HT1080 (cell line): ENCODE results near the gene AXIN1. TPM values are rescaled to one million over a fixed set of nuclear protein-coding genes. Genes with fewer than 3 reads are reported as not detected.
"Not testable (repeated sequence)": the region's sequence is repeated elsewhere in the genome, so short reads cannot be mapped to it uniquely, and the experiment has no call there.

Experiments
- DNase-seq: peaks from one replicate; pipeline ENCODE4 v3.0.0-alpha.2; 2015; ENCODE audit warnings: low read depth
- total RNA-seq: library from RNA; depleted of rRNA; stranded (reverse); fragments of >200 nt; shearing (Covaris generic); gene quantifications from 2 replicates; pipeline ENCODE4 v1.2.3, GENCODE V29; 2014

Gene AXIN1
- total RNA-seq, 1 experiment from 2014 or later: 24.5 TPM

DNA sequence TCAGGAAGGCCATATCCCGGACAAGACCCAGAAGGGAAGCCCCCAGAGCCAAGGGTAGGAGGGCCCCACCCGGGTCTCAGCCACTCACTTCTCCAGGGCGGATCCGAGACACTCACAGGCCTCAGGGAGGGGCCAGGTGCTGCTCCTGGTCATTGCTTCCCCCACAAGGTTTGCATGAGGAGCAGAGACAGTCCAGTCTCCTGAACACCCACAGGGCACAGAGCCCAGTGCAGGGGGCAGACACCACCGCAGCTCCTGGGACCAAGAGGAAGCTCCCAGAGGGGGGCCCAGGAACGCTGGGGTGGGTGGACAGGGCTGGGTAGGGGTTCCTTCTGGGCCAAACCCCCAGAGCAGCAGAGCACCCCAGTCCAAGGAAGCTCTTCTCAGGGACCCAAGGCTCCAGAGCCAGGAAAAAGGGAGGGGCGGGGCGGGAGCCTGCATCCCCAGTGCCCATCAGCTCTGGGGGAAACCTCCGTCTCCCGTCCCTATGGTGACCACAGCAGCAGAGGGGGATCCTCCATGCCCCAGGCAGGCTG is 18.5 kb upstream of the AXIN1 start:
- no peak for DNase-seq

DNA sequence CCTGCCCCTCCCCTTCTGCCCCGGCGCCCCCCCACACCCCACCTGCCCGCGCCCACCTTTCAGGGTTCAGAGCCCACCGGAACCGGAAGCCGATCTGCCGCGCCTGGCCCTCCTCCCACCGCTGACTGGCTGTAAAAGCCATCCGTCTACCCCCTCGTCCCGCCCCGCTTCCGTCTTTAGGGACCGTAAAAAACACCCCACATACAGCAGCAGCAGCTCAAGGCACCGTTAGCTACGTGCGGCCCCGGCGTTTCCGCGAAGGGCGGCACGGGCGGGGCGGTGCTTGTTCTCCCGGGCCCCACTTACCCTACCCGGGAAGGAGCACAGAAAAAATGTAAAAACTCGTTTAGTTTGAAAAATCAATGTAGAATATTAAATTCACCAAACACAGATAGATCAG is 17.9 kb upstream of the AXIN1 start, which contains the start of gene MRPL28:
Gene MRPL28, minus strand, starts transcription at position 96 of the 400 bp plus-strand sequence. CDS start 320 bp downstream, outside the sequence.
- peak; percentile 92 for DNase-seq

DNA sequence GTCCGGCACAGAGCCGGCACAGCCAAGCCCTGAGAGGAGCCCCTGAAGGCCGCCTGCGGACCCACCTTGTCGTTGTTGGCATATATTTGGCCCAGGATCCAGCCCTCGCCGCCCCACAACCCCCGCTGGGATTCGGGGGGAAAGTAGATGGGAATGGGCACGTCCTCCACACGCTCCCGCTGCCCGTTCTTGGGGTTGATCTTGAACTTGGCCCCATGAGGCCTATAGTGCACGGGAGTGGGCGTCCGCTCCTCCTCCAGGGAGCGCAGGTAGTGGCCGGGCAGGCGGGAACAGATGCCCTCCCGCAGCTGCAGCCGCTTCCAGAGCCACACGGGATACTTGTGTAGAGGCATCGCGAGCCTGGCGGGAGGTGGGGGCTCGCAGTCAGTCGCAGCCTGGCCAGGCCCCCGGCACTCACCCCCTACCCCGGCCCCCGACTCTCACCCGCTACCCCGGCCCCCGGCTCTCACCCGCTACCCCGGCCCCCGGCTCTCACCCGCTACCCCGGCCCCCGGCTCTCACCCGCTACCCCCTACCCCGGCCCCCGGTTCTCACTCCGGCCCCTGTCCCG is 17.4 kb upstream of the AXIN1 start:
- no peak for DNase-seq

DNA sequence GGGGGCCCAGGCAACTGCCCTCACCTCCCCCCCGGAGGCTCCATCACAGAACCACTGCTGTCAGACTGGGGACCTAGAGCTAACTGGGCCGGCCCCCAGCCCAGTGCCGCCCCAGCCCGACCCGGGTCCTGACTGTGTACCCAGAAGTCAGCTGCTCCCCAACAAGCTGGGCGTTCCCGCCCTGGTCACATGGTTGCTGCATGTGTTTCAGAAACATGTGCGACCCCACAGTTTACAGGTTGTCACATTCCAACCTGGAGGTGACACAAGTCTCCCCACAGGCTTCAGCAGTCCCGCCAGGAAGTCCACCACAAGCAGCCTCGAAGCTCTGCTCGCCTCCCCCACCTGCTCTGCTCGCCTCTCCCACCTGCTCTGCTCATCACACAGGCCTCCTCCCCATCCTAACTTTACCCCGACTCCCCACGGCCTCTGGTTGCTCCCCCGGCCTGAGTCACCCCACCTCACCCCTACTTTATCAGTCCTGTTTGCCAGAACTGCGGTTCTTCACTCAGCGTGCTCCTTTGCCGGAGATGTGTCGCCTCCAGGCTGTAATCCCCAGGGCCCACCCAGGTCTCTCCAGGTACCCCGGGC is 16.8 kb upstream of the AXIN1 start:
- no peak for DNase-seq

DNA sequence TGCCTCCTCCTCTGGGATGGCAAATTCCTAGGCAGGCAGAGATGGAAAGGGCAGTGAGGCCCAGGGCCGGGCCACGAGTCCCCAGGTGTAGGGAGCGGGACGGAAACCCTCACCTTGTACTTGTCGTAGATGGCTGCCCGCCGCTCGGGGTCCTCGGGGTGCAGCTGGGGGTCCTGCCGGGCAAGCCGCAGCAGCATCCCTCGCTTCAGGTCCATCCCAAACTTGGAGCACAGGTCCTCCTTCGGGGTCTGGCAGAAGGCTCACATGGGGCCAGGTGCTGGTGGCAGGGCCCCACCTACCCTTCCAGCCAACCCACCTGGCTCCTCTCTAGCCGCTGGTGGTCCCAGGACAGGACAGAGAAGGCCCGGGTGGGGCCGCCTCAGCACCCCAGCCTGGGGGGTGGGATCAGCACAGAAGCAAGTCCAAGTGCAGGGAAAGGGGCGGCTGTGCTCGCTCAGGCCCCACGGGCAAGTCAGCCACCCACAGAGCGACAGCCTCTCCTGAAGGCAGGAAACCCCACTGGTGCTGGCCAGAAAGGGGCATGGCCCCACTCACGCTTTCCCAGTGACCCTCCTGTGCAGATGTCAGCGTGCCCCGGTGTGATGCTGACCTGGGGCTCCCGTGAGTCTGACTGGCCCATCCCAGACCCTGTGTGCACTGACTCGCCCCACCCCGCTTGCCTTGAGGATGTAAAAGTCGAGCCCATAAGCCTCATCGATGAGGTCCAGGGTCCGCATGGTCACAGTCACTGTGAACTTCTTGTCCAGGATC is 16.1 kb upstream of the AXIN1 start:
- no peak for DNase-seq

DNA sequence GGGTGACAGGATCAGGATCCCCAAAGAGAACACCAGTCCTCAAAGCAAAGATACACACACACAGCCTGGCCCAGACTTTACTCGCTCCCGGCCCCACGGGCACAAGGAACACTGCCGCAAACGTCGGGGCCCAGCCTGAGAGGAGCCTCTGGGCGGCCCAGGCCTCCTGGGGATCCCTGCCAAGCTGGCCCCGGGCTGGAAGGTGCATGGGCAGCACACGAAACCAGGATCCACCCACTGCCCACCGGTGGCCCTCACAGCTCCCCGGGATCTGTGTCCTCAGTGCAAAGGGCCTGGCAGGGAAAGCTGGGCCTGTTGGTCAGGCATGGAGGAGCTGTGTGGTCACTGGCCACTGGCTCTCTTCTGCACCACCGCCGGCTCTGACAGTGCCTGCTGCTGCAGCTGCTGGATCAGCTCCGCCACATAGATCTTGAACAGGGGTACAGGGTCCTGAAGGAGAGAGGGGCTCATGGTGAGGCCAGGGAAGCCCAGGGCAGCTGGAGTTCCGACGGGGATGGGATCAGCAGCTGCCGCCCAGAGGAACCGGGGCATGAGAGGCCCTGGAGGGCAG is 14.9 kb upstream of the AXIN1 start:
- DNase-seq: no peak

DNA sequence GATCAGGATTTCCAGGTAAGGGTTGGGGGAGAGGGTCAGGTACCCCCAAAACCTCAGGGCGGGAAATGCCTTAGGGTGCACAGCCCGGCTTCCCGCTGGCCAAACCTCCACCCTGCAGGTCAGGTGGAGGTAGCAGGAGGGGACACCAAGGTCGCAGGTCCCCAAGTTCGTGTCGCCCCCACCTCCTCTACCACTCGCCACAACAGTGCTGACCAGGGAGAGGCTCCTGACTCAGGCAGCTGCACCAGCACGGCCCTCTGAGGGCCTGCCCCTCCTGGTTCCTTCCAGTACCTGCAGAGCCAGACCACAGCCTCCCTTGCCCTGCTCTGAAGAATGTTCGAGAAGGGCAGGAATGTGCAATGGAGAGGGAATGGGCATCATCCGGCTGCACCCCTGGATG is 14.0 kb upstream of the AXIN1 start:
- no peak for DNase-seq

DNA sequence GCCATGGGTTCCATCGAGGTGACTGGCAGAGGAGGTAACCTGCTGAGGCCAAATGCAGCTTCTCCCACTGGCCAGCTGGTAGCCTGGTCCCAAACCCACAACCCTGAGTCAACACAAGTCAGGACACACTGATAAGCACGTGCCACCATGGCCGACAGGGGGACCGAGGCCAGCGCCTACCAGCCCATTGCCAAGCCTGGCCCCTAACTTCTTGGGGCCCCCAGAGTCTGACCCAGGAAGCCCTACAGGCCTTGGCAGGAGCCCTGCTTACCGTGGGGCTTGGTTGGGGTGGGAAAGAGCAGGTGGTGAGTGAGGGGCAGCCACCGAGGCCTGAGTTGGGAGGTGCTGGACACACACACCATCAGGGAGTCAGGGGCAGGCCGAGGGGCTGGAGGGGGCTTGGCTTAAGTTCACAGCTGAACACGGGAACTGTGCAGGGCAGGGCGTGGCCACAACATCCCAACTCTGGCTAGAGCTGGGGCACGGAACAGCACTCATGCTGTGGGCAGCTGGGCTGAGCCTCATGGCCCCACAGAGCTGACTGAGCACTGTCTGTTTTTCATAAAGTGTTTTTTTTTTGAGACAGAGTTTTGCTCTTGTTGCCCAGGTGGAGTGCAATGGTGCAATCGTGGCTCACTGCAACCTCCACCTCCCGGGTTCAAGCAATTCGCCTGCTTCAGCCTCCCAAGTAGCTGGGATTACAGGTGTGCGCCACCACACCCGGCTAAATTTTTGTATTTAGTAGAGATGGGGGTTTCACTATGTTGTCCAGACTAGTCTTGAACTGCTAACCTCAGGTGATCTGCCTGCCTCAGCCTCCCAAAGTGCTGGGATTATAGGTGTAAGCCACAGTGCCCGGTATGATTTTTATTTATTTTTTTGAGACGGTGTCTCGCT is 12.3 kb upstream of the AXIN1 start:
- no peak for DNase-seq

DNA sequence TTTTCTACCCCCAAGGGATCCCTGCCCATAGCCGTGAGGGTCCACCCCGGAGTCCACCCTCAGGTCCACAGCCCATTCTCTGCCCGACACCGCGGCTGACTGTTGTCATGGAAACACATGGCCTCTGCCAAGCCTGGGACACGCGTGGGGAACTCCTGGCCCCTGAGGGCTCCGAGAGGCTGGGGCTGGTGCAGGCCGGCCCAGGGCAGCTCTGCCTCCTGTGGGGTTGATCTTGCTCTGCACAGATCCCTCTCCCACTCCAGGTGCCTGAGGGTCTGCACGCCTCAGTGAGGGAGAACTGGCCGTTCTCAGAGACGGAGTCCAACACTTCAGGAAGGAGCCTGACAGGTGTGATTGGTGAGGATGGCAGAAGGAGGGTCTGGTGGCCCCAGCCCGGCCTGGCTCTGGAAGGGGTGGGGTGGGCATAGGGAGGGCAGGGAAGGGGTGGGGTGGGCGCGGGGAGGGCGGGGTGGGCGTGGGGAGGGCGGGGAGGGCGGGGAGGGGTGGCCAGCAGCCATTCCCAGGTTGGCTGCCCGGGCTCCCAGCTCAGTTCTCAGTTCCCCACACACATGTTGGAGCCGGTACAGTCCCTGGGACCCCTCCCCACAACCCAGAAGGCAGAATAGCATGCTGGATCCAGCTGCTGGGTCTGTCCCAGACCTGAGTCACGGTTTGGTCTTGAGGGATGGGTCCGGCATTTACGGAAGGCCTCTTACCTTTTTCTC is 11.4 kb upstream of the AXIN1 start:
- no peak for DNase-seq

DNA sequence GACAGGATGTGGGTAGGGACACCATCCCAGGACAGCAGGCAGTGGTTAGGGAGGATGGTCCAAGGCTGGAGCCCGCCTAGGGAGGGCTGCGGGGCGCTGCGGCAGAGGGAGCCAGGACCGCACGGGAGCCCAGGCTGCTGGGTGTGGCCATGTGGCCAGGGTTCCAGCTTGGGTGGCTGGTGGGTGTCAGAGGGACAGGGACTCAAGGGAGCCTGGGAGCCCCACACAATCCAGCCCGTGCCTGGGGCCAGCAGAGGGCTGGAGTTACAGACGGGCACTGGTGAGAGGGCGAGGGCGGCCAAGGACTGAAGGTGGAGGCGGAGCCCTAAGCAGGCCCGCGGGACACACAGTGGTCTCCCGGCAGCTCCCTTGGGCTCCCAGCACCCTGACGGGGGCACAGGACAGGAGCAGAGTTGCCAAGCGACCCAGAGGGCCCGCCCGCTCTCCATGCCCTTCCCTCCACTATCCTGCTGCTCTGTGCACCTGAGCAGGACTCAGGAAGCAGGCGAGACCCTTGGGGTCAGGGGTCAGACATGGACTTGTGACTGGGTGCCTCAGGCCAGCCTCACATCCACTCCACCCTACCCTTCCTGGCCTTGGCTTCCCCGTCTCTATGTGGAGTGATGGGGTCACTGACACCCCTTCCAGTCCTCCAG is 10.7 kb upstream of the AXIN1 start:
- no peak for DNase-seq

DNA sequence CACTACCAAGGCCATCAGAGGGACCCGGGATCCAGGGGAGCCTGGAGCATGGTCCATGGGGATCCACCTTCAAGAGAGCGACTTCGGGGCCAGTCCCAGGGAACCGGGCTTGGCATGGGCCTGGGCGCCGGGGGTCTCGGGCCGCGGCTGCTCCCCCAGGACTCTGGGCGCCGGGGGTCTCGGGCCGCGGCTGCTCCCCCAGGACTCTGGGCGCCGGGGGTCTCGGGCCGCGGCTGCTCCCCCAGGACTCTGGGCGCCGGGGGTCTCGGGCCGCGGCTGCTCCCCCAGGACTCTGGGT is 10.1 kb upstream of the AXIN1 start:
- not testable (repeated sequence) for DNase-seq

DNA sequence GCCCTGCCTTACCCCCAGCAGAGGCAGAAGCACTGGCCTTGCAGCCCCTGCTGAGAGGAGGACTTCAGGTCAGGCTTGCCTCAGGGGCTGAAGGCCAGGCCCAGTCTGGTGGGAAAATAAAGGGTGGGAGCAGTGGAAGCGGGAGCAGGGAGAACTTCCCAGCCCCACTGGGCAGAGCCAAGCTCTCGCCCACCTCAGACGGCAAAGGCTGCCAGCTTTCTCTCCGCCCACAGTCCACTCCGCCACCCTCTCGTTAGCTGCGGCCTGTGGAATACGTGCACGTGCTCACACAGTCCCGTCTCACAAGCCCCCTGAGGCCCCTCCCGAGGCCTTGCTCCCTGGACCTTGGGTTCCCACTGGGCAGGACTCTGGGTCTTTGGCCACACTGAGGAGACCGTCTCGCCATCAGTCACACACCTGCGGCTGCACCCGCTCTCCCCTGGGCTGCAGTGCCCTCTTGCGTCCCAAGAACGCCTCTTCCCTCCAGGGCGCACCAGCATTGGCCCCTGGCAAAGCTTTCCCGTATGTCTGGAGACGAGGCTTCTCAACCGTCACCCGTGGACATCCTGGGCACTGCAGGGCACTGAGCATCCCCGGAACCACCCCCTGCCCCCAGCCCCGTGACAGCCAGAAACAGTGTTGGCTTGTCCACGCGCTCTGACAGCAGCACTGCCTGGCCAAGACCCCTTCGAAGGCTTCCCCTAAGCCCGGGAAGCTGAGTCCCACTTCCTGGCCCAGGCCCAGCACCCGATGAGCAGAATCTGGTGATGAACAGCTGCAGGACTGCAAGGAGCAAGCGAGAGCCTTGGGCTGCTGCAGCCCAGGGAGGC is 9.6 kb upstream of the AXIN1 start:
- peak; percentile 75 for DNase-seq

DNA sequence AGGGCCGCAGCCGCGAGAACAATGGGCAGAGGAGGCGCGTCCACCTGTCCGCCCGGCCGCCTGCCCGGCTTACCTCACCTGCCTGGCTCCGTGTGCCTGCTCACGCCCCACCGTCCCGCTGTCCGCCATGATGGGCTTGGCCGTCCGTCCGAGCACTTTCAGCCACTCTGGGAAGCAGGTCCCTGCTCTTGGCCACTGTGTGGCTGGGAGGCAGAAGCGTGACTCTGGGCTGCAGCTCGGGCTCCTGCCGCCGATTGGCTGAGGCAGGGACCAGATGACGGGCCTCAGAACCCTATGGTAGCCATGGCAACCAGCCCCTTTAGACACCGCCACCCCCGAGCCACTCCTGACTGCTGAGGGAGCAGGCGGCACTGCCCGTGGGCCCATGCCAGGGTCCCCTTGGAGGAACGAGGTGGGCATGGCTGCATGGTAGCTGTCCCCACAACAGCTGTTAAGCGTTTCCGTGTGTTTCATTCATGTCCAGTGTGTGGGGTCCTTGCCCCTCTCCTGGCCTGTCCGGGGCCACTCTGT is 8.9 kb upstream of the AXIN1 start:
- DNase-seq: no peak

DNA sequence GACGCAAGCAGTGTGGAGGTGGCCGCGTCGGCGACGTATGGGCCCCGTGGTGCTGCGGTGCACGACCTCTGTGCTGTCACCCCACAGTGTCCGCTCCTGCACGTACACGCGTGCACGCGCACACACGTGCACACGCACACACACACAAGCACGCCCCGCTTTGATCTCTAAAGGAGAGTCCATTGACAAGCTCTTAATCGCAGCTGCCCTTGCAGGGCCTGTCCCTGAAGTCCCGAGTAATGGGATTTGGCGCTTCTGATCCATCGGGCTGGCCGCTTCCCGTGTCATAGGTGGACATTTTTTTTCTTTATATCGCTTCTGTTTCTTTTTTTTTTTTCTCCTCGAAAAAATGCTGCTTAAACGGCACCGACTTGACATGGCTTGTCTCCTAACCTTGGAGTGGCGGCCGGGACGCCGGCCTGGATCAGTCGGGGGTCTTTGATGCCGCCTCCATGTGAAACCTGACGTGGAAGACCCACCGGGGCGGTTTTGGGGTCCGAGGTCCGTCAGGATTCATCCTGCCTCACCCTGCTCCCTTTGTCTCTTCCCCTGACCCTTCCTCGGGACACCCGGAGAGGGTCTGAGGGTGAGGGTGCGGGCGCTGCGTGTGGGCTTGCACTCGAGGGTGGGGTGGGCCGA is 8.3 kb upstream of the AXIN1 start:
- no peak for DNase-seq

DNA sequence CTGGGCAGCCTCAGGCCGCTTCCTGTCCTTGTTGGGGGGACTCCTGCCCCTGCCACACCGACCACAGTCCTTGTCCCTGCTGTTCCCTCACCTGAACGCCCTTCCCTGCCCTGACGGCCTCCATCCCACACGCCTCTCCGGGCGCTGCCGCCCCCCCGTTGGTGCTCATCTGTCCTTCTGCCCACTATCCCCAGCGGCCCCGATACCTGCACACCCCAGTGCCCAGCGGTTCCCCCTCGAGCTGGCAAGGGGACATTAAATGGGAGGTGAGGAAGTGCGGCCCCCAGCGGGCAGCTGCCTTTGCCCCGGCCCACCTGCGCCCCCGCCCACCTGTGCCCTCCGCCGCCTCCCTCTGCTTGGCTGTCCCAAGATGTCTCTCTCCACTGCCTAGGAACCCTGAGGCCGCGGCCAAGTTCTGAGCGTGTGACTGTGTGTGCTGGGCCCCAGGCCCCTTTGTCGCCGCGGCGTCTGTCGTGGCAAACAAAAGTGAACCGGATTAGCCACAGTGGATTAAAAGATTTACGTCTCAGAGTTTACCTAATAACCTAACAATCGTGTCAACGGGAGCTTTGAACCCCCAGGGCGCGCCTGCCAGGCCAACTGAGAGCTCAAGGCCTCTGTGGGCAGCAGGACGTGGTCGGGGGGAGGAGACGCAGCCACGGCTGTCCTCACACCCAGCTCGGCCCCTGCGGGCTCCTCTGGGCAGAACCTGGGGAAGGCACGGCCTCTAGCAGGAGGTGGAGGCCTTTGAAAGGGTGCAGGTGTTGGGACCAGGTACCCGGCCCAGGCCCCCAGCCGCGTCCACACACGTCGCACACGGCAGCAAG is 7.6 kb upstream of the AXIN1 start:
- DNase-seq: no peak

DNA sequence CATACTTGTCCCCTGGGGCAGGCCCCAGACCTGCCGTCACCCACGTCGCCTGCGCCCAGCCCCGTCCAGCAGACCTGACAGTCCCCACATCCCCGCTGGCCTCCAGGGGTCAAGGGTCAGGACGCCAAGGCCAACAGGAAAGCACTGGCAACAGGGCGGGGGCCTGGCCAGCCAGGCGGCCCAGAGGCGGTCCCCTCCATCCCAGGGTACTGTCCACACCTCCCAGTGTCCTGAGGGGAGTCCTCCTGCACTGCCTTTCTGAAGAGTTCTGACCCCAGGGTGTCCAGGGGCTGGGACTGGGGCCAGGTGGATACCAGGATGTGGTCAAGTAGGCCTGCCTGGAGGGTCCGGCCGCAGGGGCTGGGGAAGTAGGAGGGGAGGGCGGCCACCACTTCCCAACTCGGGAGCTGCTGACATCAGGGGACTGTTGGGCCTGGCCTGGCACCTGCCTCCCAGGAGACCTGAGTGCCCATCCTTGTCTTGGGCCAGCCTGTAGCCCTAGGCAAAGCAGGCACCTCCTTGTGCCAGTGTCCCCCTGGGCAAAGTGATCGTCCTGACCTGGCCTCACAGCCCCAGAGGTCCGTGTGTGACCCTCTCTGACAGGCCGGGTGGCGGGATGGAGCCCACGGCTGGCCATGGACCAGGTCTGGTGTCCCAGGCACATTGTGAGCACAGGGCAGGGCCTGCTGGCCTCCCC is 6.7 kb upstream of the AXIN1 start:
- no peak for DNase-seq

DNA sequence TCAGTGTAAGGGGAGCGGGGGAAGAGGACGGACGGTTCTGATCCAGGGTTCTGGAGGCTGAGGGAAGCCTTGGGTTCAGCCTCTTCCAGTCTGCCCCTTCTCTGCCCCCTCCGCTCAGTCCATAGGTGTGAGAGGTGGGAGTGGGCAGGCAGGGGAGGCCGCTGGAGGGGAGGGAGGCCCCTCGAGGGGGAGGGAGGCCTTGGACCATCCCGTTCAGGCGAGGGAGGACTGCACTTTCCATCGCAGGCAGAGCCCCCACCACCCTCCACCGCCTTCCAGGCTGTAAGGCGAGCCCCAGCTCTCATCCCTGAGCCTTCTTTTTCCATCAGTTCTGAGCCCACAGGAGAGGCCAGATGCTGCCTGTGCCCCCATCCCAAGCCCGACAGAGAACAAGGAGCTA is 4.2 kb upstream of the AXIN1 start:
- DNase-seq: no peak
